Stimulated activated naive CD8-positive, alpha-beta T cell treated with anti-CD3 and anti-CD28 coated beads, Interleukin-15, Interleukin-2, amounts not matched to agents 100 U/mL and 50 U/mL, for 24 hours (primary cell): Measurements from ENCODE around the gene PLAAT3.
"Not testable (repeated sequence)": the region's sequence is repeated elsewhere in the genome, so short reads cannot be mapped to it uniquely, and the experiment has no call there.

Source experiments
- ATAC-seq: fragments of 150-1000 bp; cut with Tn5 transposase; one replicate; pipeline ENCODE4 v1.10.0; 2021
- DNase-seq: peaks from one replicate; pipeline ENCODE4 v3.0.0; 2021

Gene PLAAT3

GRCh38 chr11:63537293-63538101, 76.7 kb downstream of the PLAAT3 start:
- peak; percentile 23 for DNase-seq

GRCh38 chr11:63536669-63537292, 77.5 kb downstream of the PLAAT3 start, which contains the start of gene PLAAT4:
Gene PLAAT4 (plus strand): TSS chr11:63536808. CDS start chr11:63536869, 61 bp downstream.
- DNase-seq (peak; percentile 28), ATAC-seq (peak; percentile 33)

More at GRCh38 chr11:63537293-63538101, 76.7 kb downstream of the PLAAT3 start:
- peak; percentile 19 for ATAC-seq

- ATAC-seq (peak; percentile 64), DNase-seq (peak; percentile 42)
Observed at GRCh38 chr11:63535734-63536133, 78.5 kb downstream of the PLAAT3 start.

- DNase-seq (no peak), ATAC-seq (no peak)
Observed at GRCh38 chr11:63534895-63535461, 79.3 kb downstream of the PLAAT3 start.

- no peak for DNase-seq
- ATAC-seq = no peak
Observed at GRCh38 chr11:63534076-63534475, 80.2 kb downstream of the PLAAT3 start.

- DNase-seq (no peak), ATAC-seq (no peak)
Observed at GRCh38 chr11:63532799-63533475, 81.3 kb downstream of the PLAAT3 start.

GRCh38 chr11:63532117-63532516, 82.1 kb downstream of the PLAAT3 start:
- ATAC-seq (no peak), DNase-seq (no peak)

- DNase-seq (peak; percentile 27), ATAC-seq (peak; percentile 74)
Observed at GRCh38 chr11:63531074-63531792, 83.0 kb downstream of the PLAAT3 start.

- no peak for ATAC-seq
Observed at GRCh38 chr11:63530021-63530420, 84.2 kb downstream of the PLAAT3 start.

GRCh38 chr11:63529373-63529772, 84.9 kb downstream of the PLAAT3 start:
- not testable (repeated sequence) for DNase-seq, ATAC-seq

More at GRCh38 chr11:63530021-63530420, 84.2 kb downstream of the PLAAT3 start:
- DNase-seq = no peak

- DNase-seq, ATAC-seq: not testable (repeated sequence)
Observed at GRCh38 chr11:63528729-63529278, 85.4 kb downstream of the PLAAT3 start.

- not testable (repeated sequence) for ATAC-seq, DNase-seq
Observed at GRCh38 chr11:63528156-63528555, 86.1 kb downstream of the PLAAT3 start.

GRCh38 chr11:63527667-63528066, 86.6 kb downstream of the PLAAT3 start:
- no peak for ATAC-seq

More at GRCh38 chr11:63527667-63528066, 86.6 kb downstream of the PLAAT3 start:
- no peak for DNase-seq
